HFF-Myc (cell line): ENCODE measurements around the gene PDE1A.

Experiments
- DNase-seq: peaks from one replicate; pipeline ENCODE4 v3.0.0-alpha.2; 2011; ENCODE audit warnings: low read depth; ENCODE audit errors: extremely low read depth
- H3K4me3 ChIP-seq: replicated peaks from 2 replicates; pipeline ENCODE4 v1.5.1; 2011; ENCODE audit warnings: low read depth, mild to moderate bottlenecking, control low read depth, low read length
- CTCF ChIP-seq: IDR thresholded peaks from 2 replicates; pipeline ENCODE4 v1.5.1; 2012; ENCODE audit warnings: mild to moderate bottlenecking, low read depth, low read length, control low read depth; ENCODE audit errors: missing control alignments

PDE1A gene

GRCh38 chr2:182349268-182349667 lies 77.6 kb downstream of the PDE1A start:
- H3K4me3 ChIP-seq: no peak overlapping the region
- TF ChIP-seq CTCF: no peak
- no peak for DNase-seq

- H3K4me3 ChIP-seq: no peak overlapping the region
- DNase-seq: no peak
Measured at GRCh38 chr2:182345384-182345783, 81.5 kb downstream of the PDE1A start.

GRCh38 chr2:182330451-182331305 lies 96.2 kb downstream of the PDE1A start:
- H3K4me3 ChIP-seq: no peak overlapping the region
- TF ChIP-seq CTCF: no peak
- no peak for DNase-seq

More at GRCh38 chr2:182345384-182345783, 81.5 kb downstream of the PDE1A start:
- no peak for TF ChIP-seq CTCF

- no peak overlapping the region for H3K4me3 ChIP-seq
- no peak for DNase-seq
- no peak for TF ChIP-seq CTCF
Measured at GRCh38 chr2:182324665-182325064, 102.2 kb downstream of the PDE1A start.

GRCh38 chr2:182321096-182321495 lies 105.7 kb downstream of the PDE1A start:
- TF ChIP-seq CTCF: no peak
- no peak for DNase-seq
- no peak overlapping the region for H3K4me3 ChIP-seq

- H3K4me3 ChIP-seq: no peak overlapping the region
- DNase-seq: no peak
- TF ChIP-seq CTCF: no peak
Measured at GRCh38 chr2:182319556-182320505, 107.0 kb downstream of the PDE1A start.
